T-helper 1 cell treated with Interleukin-12 subunit alpha and Interleukin-12 subunit beta and Interleukin-4 antibody, amounts not matched to agents 30 μg/mL and 1 μg/mL, for 36 hours (primary cell): ENCODE results near the gene SLC35F3.
"Not testable (repeated sequence)": the region's sequence is repeated elsewhere in the genome, so short reads cannot be mapped to it uniquely, and the experiment has no call there.

ENCODE experiments used
- H3K27ac Mint-ChIP-seq: one replicate; pipeline ENCODE4 v1.8.0; 2021; ENCODE audit warnings: mild to moderate bottlenecking, mixed read lengths
- H3K27me3 Mint-ChIP-seq: one replicate; pipeline ENCODE4 v1.8.0; 2021; ENCODE audit warnings: low read depth, mixed read lengths
- H3K36me3 Mint-ChIP-seq: one replicate; pipeline ENCODE4 v1.8.0; 2021; ENCODE audit warnings: low read depth, mixed read lengths
- H3K4me1 Mint-ChIP-seq: one replicate; pipeline ENCODE4 v1.8.0; 2021; ENCODE audit warnings: low read depth, mixed read lengths
- H3K4me3 Mint-ChIP-seq: one replicate; pipeline ENCODE4 v1.8.0; 2021; ENCODE audit warnings: mild to moderate bottlenecking, moderate library complexity, mixed read lengths
- H3K9me3 Mint-ChIP-seq: one replicate; pipeline ENCODE4 v1.8.0; 2021; ENCODE audit warnings: mixed read lengths

The SLC35F3 gene

DNA sequence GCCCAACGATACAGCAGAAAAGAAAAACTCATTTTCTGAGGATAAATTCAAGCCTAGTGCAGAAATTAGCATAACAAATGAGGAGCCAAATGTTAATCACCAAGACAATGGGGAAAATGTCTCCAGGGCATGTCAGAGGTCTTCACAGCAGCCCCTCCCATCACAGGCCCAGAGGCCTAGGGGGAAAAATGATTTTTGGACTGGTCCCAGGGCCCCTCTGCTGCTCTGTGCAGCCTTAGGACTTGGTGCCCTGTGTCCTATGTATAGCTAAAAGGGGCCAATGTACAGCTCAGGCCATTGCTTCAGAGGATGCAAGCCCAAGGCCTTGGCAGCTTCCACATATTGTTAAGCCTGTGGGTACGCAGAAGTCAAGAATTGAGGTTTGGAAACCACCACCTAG lies 13.3 kb upstream of the SLC35F3 start:
- not testable (repeated sequence) for H3K4me1 Mint-ChIP-seq, H3K4me3 Mint-ChIP-seq, H3K36me3 Mint-ChIP-seq, H3K27ac Mint-ChIP-seq, H3K27me3 Mint-ChIP-seq
- H3K9me3 Mint-ChIP-seq = peaks cover 34% of the 10 kb centered on the region

GRCh38 chr1:233897325-233898162 lies 6.9 kb upstream of the SLC35F3 start:
- H3K4me1 Mint-ChIP-seq = no peaks in the 10 kb centered on the region
- H3K9me3 Mint-ChIP-seq = peaks cover 3% of the 10 kb centered on the region
- H3K4me3 Mint-ChIP-seq = no peak overlapping the region
- H3K27ac Mint-ChIP-seq = no peak overlapping the region
- peaks cover 21% of the 10 kb centered on the region for H3K27me3 Mint-ChIP-seq
- H3K36me3 Mint-ChIP-seq = no peaks in the 10 kb centered on the region

DNA sequence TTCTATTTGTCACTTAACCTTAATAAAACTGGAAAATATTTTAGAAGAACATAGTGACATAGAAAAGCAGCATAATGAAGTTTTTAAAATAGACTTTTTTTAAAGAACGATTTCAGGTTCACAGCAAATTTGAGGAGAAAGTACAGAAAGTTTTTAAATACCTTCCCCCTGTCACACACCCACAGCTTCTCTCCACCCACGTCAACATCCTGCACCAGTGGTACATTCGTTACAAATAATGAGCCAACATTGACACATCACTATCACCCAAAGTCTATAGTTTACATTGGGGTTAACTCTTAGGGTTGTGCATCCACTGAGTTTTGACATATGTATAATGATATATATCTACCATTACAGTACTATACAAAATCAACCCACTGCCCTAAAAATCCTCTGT lies 3.0 kb upstream of the SLC35F3 start:
- H3K27me3 Mint-ChIP-seq = peaks cover 53% of the 10 kb centered on the region

DNA sequence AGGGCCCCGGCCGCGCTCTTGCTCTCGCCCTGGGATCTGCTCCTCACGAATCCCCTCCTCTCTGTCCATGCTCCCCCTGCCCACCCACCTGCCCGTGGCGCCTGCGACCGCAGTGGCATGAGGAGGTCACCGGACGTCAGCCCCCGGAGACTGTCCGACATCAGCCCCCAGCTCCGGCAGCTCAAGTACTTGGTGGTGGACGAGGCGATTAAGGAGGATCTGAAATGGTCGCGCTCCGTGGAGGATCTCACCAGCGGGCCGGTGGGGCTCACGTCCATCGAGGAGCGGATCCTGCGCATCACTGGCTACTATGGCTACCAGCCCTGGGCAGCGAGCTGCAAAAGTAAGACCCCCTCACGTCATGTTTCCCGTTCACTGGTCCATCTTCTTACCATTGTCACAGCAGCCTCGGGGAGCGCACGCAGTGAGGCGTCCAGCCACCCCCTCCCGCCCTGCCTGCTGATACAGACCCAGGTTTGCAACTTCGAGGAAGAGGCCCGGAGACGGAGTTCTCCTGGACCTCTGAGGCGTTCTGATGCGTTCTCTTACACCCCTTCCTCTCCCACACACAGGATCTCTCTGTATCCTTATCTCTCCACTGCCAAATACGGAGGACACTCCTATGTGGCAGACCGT lies 1.1 kb downstream of the SLC35F3 start:
- no peaks in the 10 kb centered on the region for H3K9me3 Mint-ChIP-seq
- peaks cover 66% of the 10 kb centered on the region for H3K27me3 Mint-ChIP-seq
- no peak overlapping the region for H3K4me3 Mint-ChIP-seq
- peaks cover 2% of the 10 kb centered on the region for H3K36me3 Mint-ChIP-seq
- no peak overlapping the region for H3K27ac Mint-ChIP-seq
- no peaks in the 10 kb centered on the region for H3K4me1 Mint-ChIP-seq

More for the DNA sequence above, 3.0 kb upstream of the SLC35F3 start:
- Mint-ChIP-seq H3K4me1 (no peaks in the 10 kb centered on the region), H3K9me3 (no peaks in the 10 kb centered on the region), H3K4me3 (no peak overlapping the region), H3K27ac (no peak overlapping the region), H3K36me3 (peaks cover 2% of the 10 kb centered on the region)

GRCh38 chr1:233907151-233907550 lies 2.7 kb downstream of the SLC35F3 start:
- peaks cover 2% of the 10 kb centered on the region for H3K36me3 Mint-ChIP-seq
- peaks cover 56% of the 10 kb centered on the region for H3K27me3 Mint-ChIP-seq
- no peaks in the 10 kb centered on the region for H3K9me3 Mint-ChIP-seq
- no peaks in the 10 kb centered on the region for H3K4me1 Mint-ChIP-seq
- no peak overlapping the region for H3K27ac Mint-ChIP-seq
- H3K4me3 Mint-ChIP-seq = no peak overlapping the region

- Mint-ChIP-seq H3K27ac (no peak overlapping the region), H3K4me1 (no peaks in the 10 kb centered on the region), H3K4me3 (no peak overlapping the region), H3K27me3 (peaks cover 48% of the 10 kb centered on the region), H3K9me3 (no peaks in the 10 kb centered on the region), H3K36me3 (peaks cover 2% of the 10 kb centered on the region)
Measured at GRCh38 chr1:233908092-233908491, 3.6 kb downstream of the SLC35F3 start.

DNA sequence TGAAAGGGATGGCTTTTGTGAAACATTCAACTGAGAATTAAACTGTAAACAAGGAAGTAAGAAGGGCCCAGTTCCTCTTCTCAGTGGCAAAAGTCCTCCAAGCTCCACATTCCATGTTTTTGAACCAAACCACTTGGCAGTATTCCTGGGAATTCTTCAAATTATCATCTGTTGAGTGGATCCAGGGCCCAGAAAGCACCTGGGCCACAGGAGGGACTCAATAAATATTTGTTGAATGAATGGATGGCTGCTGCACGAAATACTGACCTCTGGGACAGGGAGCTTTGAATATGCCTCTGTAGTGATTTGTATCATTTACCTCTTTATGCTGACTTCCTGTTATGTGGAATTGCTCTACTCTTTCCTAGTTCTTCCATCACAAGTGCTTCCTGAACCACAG lies 4.7 kb downstream of the SLC35F3 start:
- no peak overlapping the region for H3K27ac Mint-ChIP-seq
- peaks cover 37% of the 10 kb centered on the region for H3K27me3 Mint-ChIP-seq
- no peaks in the 10 kb centered on the region for H3K9me3 Mint-ChIP-seq

DNA sequence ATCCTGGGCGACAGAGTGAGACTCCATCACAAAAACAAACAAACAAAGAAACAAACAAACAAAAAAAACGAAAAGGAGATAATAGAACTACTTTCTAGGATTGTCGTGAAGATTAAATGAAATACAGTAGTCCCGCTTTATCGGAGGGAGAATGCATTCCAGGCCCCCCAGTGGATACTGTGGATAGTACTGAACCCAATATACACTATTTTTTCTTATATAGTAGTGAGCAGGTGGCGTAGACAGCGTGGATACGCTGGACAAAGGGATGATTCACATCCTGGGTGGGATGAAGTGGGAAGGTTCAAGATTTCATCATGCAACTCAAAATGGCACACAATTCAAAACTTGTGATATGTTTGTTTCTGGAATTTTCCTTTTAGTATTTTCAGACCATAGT lies 8.0 kb downstream of the SLC35F3 start:
- no peak overlapping the region for H3K4me3 Mint-ChIP-seq
- H3K9me3 Mint-ChIP-seq = peaks cover 5% of the 10 kb centered on the region
- H3K27ac Mint-ChIP-seq = no peak overlapping the region
- no peaks in the 10 kb centered on the region for H3K4me1 Mint-ChIP-seq
- peaks cover 12% of the 10 kb centered on the region for H3K27me3 Mint-ChIP-seq
- H3K36me3 Mint-ChIP-seq = no peaks in the 10 kb centered on the region

More for the DNA sequence above, 4.7 kb downstream of the SLC35F3 start:
- Mint-ChIP-seq H3K36me3 (peaks cover 1% of the 10 kb centered on the region), H3K4me3 (no peak overlapping the region), H3K4me1 (no peaks in the 10 kb centered on the region)

GRCh38 chr1:233912909-233913308 lies 8.4 kb downstream of the SLC35F3 start:
- H3K27ac Mint-ChIP-seq = no peak overlapping the region
- H3K36me3 Mint-ChIP-seq = no peaks in the 10 kb centered on the region
- no peak overlapping the region for H3K4me3 Mint-ChIP-seq
- no peaks in the 10 kb centered on the region for H3K4me1 Mint-ChIP-seq
- H3K27me3 Mint-ChIP-seq = peaks cover 8% of the 10 kb centered on the region
- H3K9me3 Mint-ChIP-seq = peaks cover 5% of the 10 kb centered on the region

GRCh38 chr1:233916706-233917105 lies 12.2 kb downstream of the SLC35F3 start:
- H3K27me3 Mint-ChIP-seq = no peaks in the 10 kb centered on the region
- H3K36me3 Mint-ChIP-seq = no peaks in the 10 kb centered on the region
- H3K27ac Mint-ChIP-seq = no peak overlapping the region
- H3K4me3 Mint-ChIP-seq = no peak overlapping the region
- H3K4me1 Mint-ChIP-seq = no peaks in the 10 kb centered on the region
- H3K9me3 Mint-ChIP-seq = peaks cover 5% of the 10 kb centered on the region

GRCh38 chr1:233919786-233920185 lies 15.3 kb downstream of the SLC35F3 start:
- Mint-ChIP-seq H3K4me3 (no peak overlapping the region), H3K4me1 (no peaks in the 10 kb centered on the region), H3K36me3 (no peaks in the 10 kb centered on the region), H3K27me3 (no peaks in the 10 kb centered on the region), H3K27ac (no peak overlapping the region), H3K9me3 (peaks cover 17% of the 10 kb centered on the region)

DNA sequence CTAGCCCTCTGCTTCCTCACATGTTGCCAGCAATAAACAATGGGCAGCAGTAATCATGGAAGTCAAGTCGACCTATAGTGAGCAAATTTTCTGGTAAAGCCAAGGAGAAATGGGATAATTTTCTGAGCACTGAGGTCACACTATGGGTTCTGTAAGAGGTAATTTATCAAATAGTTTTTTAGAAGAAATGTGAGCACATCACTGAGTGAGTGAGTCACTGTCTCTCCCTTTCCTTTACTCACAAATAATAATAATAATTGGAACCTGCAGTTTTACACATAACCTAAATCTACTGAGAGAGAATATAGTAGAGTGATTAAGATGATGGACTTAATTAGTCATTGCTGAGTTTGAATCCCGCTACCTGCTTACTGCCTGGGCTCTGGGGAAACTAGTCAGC lies 23.6 kb downstream of the SLC35F3 start:
- no peak overlapping the region for H3K4me3 Mint-ChIP-seq
- no peaks in the 10 kb centered on the region for H3K4me1 Mint-ChIP-seq

DNA sequence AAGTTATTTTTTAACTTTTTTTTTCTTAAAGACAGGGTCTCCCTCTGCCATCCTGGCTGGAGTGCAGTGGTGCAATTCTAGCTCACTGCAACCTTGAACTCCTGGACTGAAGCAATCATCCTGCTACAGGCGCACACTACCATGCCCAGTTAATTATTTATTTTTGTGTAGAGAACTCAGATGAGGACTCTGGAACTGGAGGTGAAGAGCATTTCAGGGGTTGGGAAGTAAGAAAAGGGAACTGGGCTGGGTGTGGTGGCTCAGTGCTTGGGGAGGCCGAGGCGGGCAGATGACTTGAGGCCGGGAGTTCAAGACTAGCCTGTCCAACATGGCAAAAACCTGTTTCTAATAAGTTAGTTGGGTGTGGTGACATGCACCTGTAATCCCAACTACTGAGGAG lies 28.9 kb downstream of the SLC35F3 start:
- Mint-ChIP-seq H3K4me3 (no peak overlapping the region), H3K27me3 (no peaks in the 10 kb centered on the region), H3K4me1 (no peaks in the 10 kb centered on the region), H3K9me3 (no peaks in the 10 kb centered on the region), H3K27ac (no peak overlapping the region), H3K36me3 (no peaks in the 10 kb centered on the region)

More for the DNA sequence above, 23.6 kb downstream of the SLC35F3 start:
- peaks cover 13% of the 10 kb centered on the region for H3K9me3 Mint-ChIP-seq
- no peak overlapping the region for H3K27ac Mint-ChIP-seq
- no peaks in the 10 kb centered on the region for H3K27me3 Mint-ChIP-seq
- no peaks in the 10 kb centered on the region for H3K36me3 Mint-ChIP-seq

DNA sequence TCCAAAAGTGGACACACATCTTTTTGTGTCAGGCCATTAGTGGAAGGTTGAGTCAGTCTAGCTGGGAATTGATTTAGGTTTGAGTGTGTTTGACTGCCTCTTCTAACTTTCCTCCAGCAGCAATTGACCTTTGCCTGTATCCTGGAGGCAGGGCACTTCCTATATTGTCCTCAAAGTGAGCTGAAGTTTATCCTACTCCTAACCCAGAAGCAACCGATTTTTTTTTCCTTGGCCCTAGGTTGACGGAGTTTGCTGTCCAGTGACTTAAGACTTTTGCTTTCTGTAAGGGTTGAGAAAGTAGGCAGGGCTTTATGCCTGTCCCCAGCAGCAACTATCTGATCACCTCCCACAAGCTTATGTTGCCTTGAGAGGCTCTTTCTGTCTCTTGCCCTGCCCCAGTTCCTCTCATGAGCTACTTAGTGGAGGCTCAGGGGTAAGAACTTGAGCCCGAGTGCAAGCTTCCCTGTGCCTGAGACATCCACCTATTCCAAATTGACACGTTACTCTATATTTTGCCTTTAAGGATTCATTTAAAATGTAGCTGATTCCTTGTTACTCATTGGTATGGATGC lies 30.9 kb downstream of the SLC35F3 start:
- Mint-ChIP-seq H3K27ac (no peak overlapping the region), H3K9me3 (no peaks in the 10 kb centered on the region), H3K36me3 (no peaks in the 10 kb centered on the region)

GRCh38 chr1:233936422-233936821 lies 31.9 kb downstream of the SLC35F3 start:
- Mint-ChIP-seq H3K4me1 (no peaks in the 10 kb centered on the region), H3K4me3 (no peak overlapping the region), H3K27me3 (no peaks in the 10 kb centered on the region), H3K27ac (peak overlapping the region; percentile 52), H3K9me3 (no peaks in the 10 kb centered on the region), H3K36me3 (no peaks in the 10 kb centered on the region)

More for the DNA sequence above, 30.9 kb downstream of the SLC35F3 start:
- no peaks in the 10 kb centered on the region for H3K4me1 Mint-ChIP-seq
- no peak overlapping the region for H3K4me3 Mint-ChIP-seq
- no peaks in the 10 kb centered on the region for H3K27me3 Mint-ChIP-seq
